Naive thymus-derived CD8-positive, alpha-beta T cell (primary cell): ENCODE results near the gene ZSCAN1. TPM values are rescaled to one million over a fixed set of nuclear protein-coding genes. Genes with fewer than 3 reads are reported as not detected.

Experiments used
- ATAC-seq, 2 donors: fragments of 150-1000 bp; cut with Tn5 transposase in 1 of 2; sonication (Bioruptor Pico), chemical (Tn5 transposase) in 1 of 2; 1 replicate in 1 of 2; 2 replicates in 1 of 2; pipeline ENCODE4 v1.10.0; 2021; ENCODE audit warnings: mild to moderate bottlenecking in 2 of 2, moderate library complexity in 2 of 2
- POLR2A ChIA-PET: fragments of 350-600 bp; sonication (Branson Sonifier 250); formaldehyde crosslinking; loops from one replicate; lab custom pipeline; 2021; ENCODE audit warnings: antibody characterized with exemption; lab: Charles Lee
- DNase-seq, 10 donors: peaks; one replicate each; pipeline versions ENCODE4 v3.0.0 to v3.0.0-alpha.2; 2020 to 2022
- H3K27ac Mint-ChIP-seq, 10 donors: one replicate each; pipeline ENCODE4 v1.8.0; 2020 to 2022; ENCODE audit warnings: mild to moderate bottlenecking in 10 of 10, mixed read lengths in 10 of 10, moderate library complexity in 4 of 10, inconsistent platforms in 1 of 10
- H3K27me3 Mint-ChIP-seq, 5 donors: one replicate each; pipeline ENCODE4 v1.8.0; 2021 to 2022; ENCODE audit warnings: mixed read lengths in 5 of 5
- H3K36me3 Mint-ChIP-seq, 3 donors: one replicate each; pipeline ENCODE4 v1.8.0; 2020 to 2022; ENCODE audit warnings: mixed read lengths in 3 of 3, mild to moderate bottlenecking in 2 of 3, inconsistent platforms in 1 of 3
- H3K4me1 Mint-ChIP-seq, 4 donors: one replicate each; pipeline ENCODE4 v1.8.0; 2021 to 2022; ENCODE audit warnings: mixed read lengths in 4 of 4
- H3K4me3 Mint-ChIP-seq, 10 donors: one replicate each; pipeline ENCODE4 v1.8.0; 2020 to 2022; ENCODE audit warnings: mild to moderate bottlenecking in 10 of 10, mixed read lengths in 10 of 10, moderate library complexity in 6 of 10, inconsistent platforms in 1 of 10
- H3K9me3 Mint-ChIP-seq, 9 donors: one replicate each; pipeline ENCODE4 v1.8.0; 2020 to 2022; ENCODE audit warnings: mixed read lengths in 9 of 9, mild to moderate bottlenecking in 3 of 9, inconsistent platforms in 1 of 9, moderate library complexity in 1 of 9
- polyA plus RNA-seq, 3 donors: library from polyadenylated mRNA; unstranded; fragments of 300-500 nt; fragmentation: Illumina TruSeq; gene quantifications; one replicate each; pipeline ENCODE4 v1.2.3, GENCODE V29; 2021
- total RNA-seq, 8 experiments: library from RNA in 2 of 8; stranded (reverse) in 2 of 8; gene quantifications; one replicate each; pipeline ENCODE4 v1.2.3 and lab custom pipeline; 2021 to 2026

ZSCAN1 gene
- total and polyA plus RNA-seq, 5 experiments from 2014 or later, result not detected

GRCh38 chr19:58010507-58010906 is 23.3 kb upstream of the ZSCAN1 start:
- Mint-ChIP-seq H3K27me3 (peaks cover 0 to 9% (median 0%) of the 10 kb centered on the region in 5 donors), H3K4me1 (no peaks in the 10 kb centered on the region), H3K9me3 (peaks cover 10 to 85% (median 32%) of the 10 kb centered on the region in 9 donors), H3K4me3 (peak overlapping the region in 6 of 10 donors; percentile 45 to 86 (median 62)), H3K36me3 (peaks cover 21 to 41% (median 38%) of the 10 kb centered on the region in 3 donors), H3K27ac (peak overlapping the region in 3 of 10 donors; percentile 63 to 94 (median 86))
- ATAC-seq (no peak), DNase-seq (no peak)
- POLR2A ChIA-PET, result interaction anchor here (1.6 kb wide), 1 partner anchor 8 kb away, joined by 10 read pairs; the partner anchor contains the start of gene ZNF606

- ATAC-seq (no peak), DNase-seq (no peak)
- POLR2A ChIA-PET, result no interaction called here
- Mint-ChIP-seq H3K36me3 (peaks cover 9 to 30% (median 11%) of the 10 kb centered on the region in 3 donors), H3K4me3 (no peak overlapping the region), H3K27ac (no peak overlapping the region), H3K9me3 (peaks cover 0 to 79% (median 27%) of the 10 kb centered on the region in 9 donors), H3K27me3 (peaks cover 4 to 10% (median 7%) of the 10 kb centered on the region in 5 donors), H3K4me1 (no peaks in the 10 kb centered on the region)
Observed at GRCh38 chr19:58014141-58014540, 19.7 kb upstream of the ZSCAN1 start.

GRCh38 chr19:58020129-58020528 is 13.7 kb upstream of the ZSCAN1 start:
- DNase-seq (no peak), ATAC-seq (no peak)
- POLR2A ChIA-PET, result no interaction called here
- H3K36me3 Mint-ChIP-seq, result peaks cover under 1 to 15% (median 2%) of the 10 kb centered on the region in 3 donors
- H3K4me3 Mint-ChIP-seq, result no peak overlapping the region
- H3K4me1 Mint-ChIP-seq, result peaks cover 0 to 3% (median under 1%) of the 10 kb centered on the region in 4 donors
- no peak overlapping the region for H3K27ac Mint-ChIP-seq
- H3K9me3 Mint-ChIP-seq, result peaks cover 0 to 76% (median 23%) of the 10 kb centered on the region in 9 donors
- peaks cover 0 to 8% (median 7%) of the 10 kb centered on the region in 5 donors for H3K27me3 Mint-ChIP-seq

- peaks cover 2 to 13% (median 9%) of the 10 kb centered on the region in 3 donors for H3K36me3 Mint-ChIP-seq
- H3K27ac Mint-ChIP-seq, result peak overlapping the region in 2 of 10 donors; percentile 58 to 68
- ATAC-seq (peak; percentile 97 to 100), DNase-seq (peak in 8 of 10 donors; percentile 18 to 90 (median 54))
- H3K9me3 Mint-ChIP-seq, result peaks cover 0 to 81% (median 27%) of the 10 kb centered on the region in 9 donors
- peaks cover 0 to 3% (median under 1%) of the 10 kb centered on the region in 4 donors for H3K4me1 Mint-ChIP-seq
- no peak overlapping the region for H3K4me3 Mint-ChIP-seq
- POLR2A ChIA-PET, result interaction anchor here (0.6 to 1.2 kb wide), 3 partner anchors 38 to 134 kb away, joined by 3 to 9 read pairs (median 3); partner anchors contain the start of genes ZNF135 and ZNF329
- H3K27me3 Mint-ChIP-seq, result peaks cover 0 to 7% (median 4%) of the 10 kb centered on the region in 5 donors
Observed at GRCh38 chr19:58021541-58022282, 12.1 kb upstream of the ZSCAN1 start.

GRCh38 chr19:58022283-58022660 is 11.6 kb upstream of the ZSCAN1 start:
- peaks cover 0 to 80% (median 23%) of the 10 kb centered on the region in 9 donors for H3K9me3 Mint-ChIP-seq
- peaks cover 2 to 11% (median 9%) of the 10 kb centered on the region in 3 donors for H3K36me3 Mint-ChIP-seq
- H3K27ac Mint-ChIP-seq, result peak overlapping the region in 3 of 10 donors; percentile 12 to 69 (median 58)
- H3K4me3 Mint-ChIP-seq, result no peak overlapping the region
- peaks cover 0 to 3% (median under 1%) of the 10 kb centered on the region in 4 donors for H3K4me1 Mint-ChIP-seq
- POLR2A ChIA-PET, result interaction anchor here (0.6 to 1.2 kb wide), 4 partner anchors 37 to 498 kb away, joined by 3 to 9 read pairs (median 3); partner anchors contain the start of genes ZBTB45, ZNF135 and ZNF329
- DNase-seq (peak in 1 of 10 donors; percentile 1), ATAC-seq (peak; percentile 27 to 45)
- peaks cover 0 to 4% (median 2%) of the 10 kb centered on the region in 5 donors for H3K27me3 Mint-ChIP-seq

- no peak for DNase-seq
- Mint-ChIP-seq H3K4me3 (no peak overlapping the region), H3K4me1 (peaks cover 0 to 3% (median 2%) of the 10 kb centered on the region in 4 donors), H3K27me3 (peaks cover 0 to 9% (median 2%) of the 10 kb centered on the region in 5 donors), H3K36me3 (peaks cover 6 to 14% (median 9%) of the 10 kb centered on the region in 3 donors), H3K27ac (no peak overlapping the region), H3K9me3 (peaks cover 1 to 84% (median 29%) of the 10 kb centered on the region in 9 donors)
- POLR2A ChIA-PET, result interaction anchor here (1.9 kb wide), 1 partner anchor 34 kb away, joined by 11 read pairs; the partner anchor contains the start of gene ZNF135
- ATAC-seq, result no peak
Observed at GRCh38 chr19:58024661-58025060, 9.2 kb upstream of the ZSCAN1 start.

- peaks cover 18 to 48% (median 33%) of the 10 kb centered on the region in 5 donors for H3K27me3 Mint-ChIP-seq
- peak overlapping the region in 1 of 10 donors; percentile 58 for H3K4me3 Mint-ChIP-seq
- H3K4me1 Mint-ChIP-seq, result peaks cover 0 to 10% (median 4%) of the 10 kb centered on the region in 4 donors
- DNase-seq, result no peak
- no peak overlapping the region for H3K27ac Mint-ChIP-seq
- H3K9me3 Mint-ChIP-seq, result peaks cover 10 to 88% (median 29%) of the 10 kb centered on the region in 9 donors
- no peak for ATAC-seq
- POLR2A ChIA-PET, result interaction anchor here (1.0 kb wide), 1 partner anchor 25 kb away, joined by 3 read pairs; the partner anchor contains the start of gene ZNF135
- H3K36me3 Mint-ChIP-seq, result peaks cover 21 to 39% (median 33%) of the 10 kb centered on the region in 3 donors
Observed at GRCh38 chr19:58034477-58034793, 610 bp downstream of the ZSCAN1 start.

- Mint-ChIP-seq H3K27ac (peak overlapping the region in 1 of 10 donors; percentile 58), H3K4me3 (peak overlapping the region in 2 of 10 donors; percentile 20 to 22), H3K4me1 (peaks cover 0 to 10% (median 3%) of the 10 kb centered on the region in 4 donors), H3K9me3 (peaks cover 9 to 88% (median 36%) of the 10 kb centered on the region in 9 donors), H3K36me3 (peaks cover 28 to 43% (median 32%) of the 10 kb centered on the region in 3 donors), H3K27me3 (peaks cover 18 to 48% (median 36%) of the 10 kb centered on the region in 5 donors)
- POLR2A ChIA-PET, result no interaction called here
- DNase-seq, result no peak
- no peak for ATAC-seq
Observed at GRCh38 chr19:58035863-58036262, 2.0 kb downstream of the ZSCAN1 start.

GRCh38 chr19:58037927-58038687 is 4.3 kb downstream of the ZSCAN1 start:
- peaks cover 17 to 39% (median 38%) of the 10 kb centered on the region in 5 donors for H3K27me3 Mint-ChIP-seq
- peak overlapping the region in 1 of 10 donors; percentile 62 for H3K27ac Mint-ChIP-seq
- DNase-seq (no peak), ATAC-seq (no peak)
- peaks cover 0 to 10% (median 3%) of the 10 kb centered on the region in 4 donors for H3K4me1 Mint-ChIP-seq
- peaks cover 30 to 40% (median 34%) of the 10 kb centered on the region in 3 donors for H3K36me3 Mint-ChIP-seq
- H3K4me3 Mint-ChIP-seq, result no peak overlapping the region
- peaks cover 12 to 90% (median 38%) of the 10 kb centered on the region in 9 donors for H3K9me3 Mint-ChIP-seq
- POLR2A ChIA-PET, result no interaction called here

- POLR2A ChIA-PET, result no interaction called here
- peak overlapping the region in 1 of 10 donors; percentile 62 for H3K27ac Mint-ChIP-seq
- peaks cover 17 to 39% (median 34%) of the 10 kb centered on the region in 5 donors for H3K27me3 Mint-ChIP-seq
- peaks cover 27 to 40% (median 36%) of the 10 kb centered on the region in 3 donors for H3K36me3 Mint-ChIP-seq
- H3K4me3 Mint-ChIP-seq, result no peak overlapping the region
- H3K9me3 Mint-ChIP-seq, result peaks cover 12 to 90% (median 38%) of the 10 kb centered on the region in 9 donors
- no peak for ATAC-seq
- no peak for DNase-seq
- peaks cover 0 to 10% (median 3%) of the 10 kb centered on the region in 4 donors for H3K4me1 Mint-ChIP-seq
Observed at GRCh38 chr19:58038688-58039204, 4.9 kb downstream of the ZSCAN1 start.

GRCh38 chr19:58040751-58041525 is 7.1 kb downstream of the ZSCAN1 start:
- Mint-ChIP-seq H3K27me3 (peaks cover 5 to 26% (median 20%) of the 10 kb centered on the region in 5 donors), H3K27ac (no peak overlapping the region), H3K4me1 (no peaks in the 10 kb centered on the region), H3K9me3 (peaks cover 5 to 92% (median 31%) of the 10 kb centered on the region in 9 donors), H3K4me3 (no peak overlapping the region), H3K36me3 (peaks cover 16 to 32% (median 23%) of the 10 kb centered on the region in 3 donors)
- ATAC-seq, result no peak
- DNase-seq, result no peak
- POLR2A ChIA-PET, result no interaction called here
